ENCODE data around the gene SHANK2.
"Not testable (repeated sequence)": the region's sequence is repeated elsewhere in the genome, so short reads cannot be mapped to it uniquely, and the experiment has no call there.

The SHANK2 gene

GRCh38 chr11:71242391-71242790 lies 10.0 kb downstream of the SHANK2 start:
- DNase-seq, result no peak

DNA sequence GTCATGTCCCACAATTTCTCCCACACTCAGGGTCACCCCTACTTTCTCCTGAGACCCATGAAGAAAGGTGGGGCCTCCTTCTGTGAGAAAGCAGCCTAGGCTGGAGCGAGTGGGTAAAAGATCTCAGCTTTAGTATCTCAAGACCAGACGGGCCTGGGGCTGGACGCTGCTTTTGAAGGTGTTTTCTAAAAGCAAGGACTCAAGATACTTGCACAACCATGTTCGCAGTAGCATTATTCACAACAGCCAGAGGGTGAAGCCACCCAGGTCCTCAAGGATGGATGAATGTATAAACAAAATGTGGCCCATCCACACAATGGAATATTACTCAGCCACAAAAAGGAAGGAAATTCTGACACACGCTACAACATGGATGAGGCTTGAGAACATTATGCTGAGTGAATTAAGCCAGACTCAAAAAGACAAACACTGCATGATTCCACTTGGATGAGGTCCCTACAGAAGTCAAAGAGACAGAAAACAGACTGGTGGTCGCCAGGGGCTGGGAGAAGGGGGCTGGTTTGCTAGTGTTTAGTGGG lies 10.6 kb downstream of the SHANK2 start:
- no peak for DNase-seq

GRCh38 chr11:71240865-71241691 lies 11.3 kb downstream of the SHANK2 start:
- DNase-seq, result no peak

GRCh38 chr11:71240061-71240690 lies 12.2 kb downstream of the SHANK2 start:
- no peak for DNase-seq

DNA sequence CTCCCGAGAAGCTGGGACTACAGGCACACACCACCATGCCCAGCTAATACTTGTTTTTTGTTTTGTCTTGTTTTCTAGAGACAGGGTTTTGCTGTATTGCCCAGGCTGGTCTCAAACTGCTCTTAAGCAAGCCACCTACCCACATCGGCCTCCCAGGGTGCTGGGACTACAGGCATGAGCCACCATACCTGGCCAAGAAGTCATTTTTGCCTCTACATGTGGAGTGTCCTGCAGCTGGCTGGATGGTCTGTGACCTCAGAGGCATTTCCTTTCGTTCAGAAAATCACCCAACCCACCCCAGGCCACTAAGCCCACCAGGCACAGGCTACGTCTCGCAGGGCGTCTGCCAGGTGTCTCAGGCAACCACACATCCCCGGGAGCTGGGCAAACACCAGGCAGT lies 12.8 kb downstream of the SHANK2 start:
- DNase-seq, result no peak

DNA sequence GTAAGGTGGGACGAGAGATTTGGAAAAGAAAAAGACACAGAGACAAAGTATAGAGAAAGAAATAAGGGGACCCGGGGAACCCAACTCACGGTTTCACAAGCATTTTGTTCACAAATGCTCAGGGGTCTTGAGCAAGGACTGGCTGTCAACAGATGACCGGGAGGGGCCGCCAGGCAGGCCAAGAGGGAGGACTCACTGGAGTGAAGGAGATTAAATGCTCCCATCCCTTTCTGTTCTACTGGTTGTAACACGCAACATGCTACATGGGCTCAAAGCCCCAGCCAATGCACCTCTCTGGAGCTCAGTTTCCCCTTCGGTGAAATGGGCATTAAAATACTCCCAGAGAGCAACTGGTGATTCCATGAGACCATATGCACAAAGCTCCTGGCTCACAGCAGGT lies 13.4 kb downstream of the SHANK2 start:
- DNase-seq, result no peak

GRCh38 chr11:71238285-71238875 lies 14.0 kb downstream of the SHANK2 start:
- DNase-seq, result no peak

GRCh38 chr11:71237853-71238252 lies 14.5 kb downstream of the SHANK2 start:
- DNase-seq, result no peak

GRCh38 chr11:71236836-71237475 lies 15.4 kb downstream of the SHANK2 start:
- no peak for DNase-seq

GRCh38 chr11:71235719-71236118 lies 16.7 kb downstream of the SHANK2 start:
- DNase-seq, result no peak

DNA sequence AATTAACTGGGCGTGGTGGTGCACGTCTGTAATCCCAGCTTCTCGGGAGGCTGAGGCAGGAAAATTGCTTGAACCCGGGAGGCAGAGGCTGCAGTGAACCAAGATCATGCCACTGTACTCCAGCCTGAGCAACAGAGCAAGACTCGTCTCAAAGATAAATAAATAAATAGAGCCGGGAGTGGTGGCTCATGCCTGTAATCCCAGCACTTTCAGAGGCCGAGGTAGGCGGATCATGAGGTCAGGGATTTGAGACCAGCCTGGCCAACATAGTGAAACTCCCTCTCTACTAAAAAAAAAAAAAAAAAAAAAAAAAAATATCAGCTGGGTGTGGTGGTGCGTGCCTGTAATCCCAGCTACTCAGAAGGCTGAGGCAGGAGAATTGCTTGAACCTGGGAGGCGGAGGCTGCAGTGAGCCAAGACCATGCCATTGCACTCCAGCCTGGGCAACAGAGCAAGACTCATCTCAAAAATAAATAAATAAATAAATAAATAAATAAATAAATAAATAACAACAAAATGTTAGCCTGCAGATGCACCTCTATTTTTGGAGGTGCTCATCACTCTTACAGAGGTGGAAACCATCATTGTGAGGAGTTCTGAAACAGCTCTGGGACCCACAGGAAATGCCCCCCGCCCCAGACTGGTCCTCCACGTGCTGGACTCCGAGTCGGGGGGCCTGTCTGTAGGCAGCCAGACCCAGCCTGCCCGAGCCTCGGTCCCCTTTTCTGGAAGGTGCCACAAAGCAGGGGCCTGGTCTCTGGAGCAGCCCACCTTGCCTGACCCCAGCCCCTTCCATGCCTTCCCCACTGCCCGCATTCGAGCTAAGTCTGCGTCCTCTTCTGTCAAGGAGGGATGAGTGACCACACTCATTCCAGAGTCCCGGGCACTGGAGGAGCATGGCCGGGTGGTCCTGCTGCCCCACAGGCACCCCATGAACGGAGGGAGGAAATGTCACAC lies 18.2 kb downstream of the SHANK2 start:
- DNase-seq, result not testable (repeated sequence)

DNA sequence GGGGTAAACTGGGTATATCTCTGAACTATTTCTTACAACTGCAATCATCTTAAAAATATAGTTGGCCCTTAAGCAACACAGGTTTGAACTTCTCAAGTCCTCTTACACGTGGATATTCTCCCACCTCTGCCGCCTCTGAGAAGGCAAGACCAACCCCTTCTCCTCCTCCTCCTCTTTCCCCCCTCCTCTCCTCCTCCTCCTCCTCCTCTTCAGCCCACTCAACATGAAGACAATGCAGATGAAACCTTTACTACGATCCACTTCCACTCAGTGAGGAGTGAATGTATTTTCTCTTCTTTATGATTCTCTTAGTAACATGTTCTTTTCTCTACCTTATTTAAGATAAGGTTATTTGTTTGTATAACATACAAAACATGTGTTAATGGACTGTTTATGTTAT lies 20.0 kb downstream of the SHANK2 start:
- DNase-seq, result no peak

DNA sequence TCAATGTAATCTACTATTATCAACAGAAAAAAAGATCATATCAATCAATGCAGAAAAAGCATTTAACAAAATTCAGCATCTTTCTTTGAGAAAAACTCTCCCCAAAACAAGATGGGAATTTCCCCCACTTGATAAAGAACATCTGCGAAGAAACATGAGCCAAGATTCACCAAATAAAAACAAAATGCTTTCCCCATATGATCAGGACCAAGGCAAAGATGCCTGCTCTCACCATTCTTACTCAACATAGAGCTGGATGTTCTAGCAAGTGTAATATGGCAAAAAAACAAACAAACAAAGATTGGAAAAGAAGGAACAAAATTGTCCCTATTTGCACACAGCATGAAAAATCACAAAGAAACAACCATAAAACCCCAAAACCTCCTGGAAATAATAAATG lies 23.4 kb downstream of the SHANK2 start:
- no peak for DNase-seq

GRCh38 chr11:71227058-71227659 lies 25.2 kb downstream of the SHANK2 start:
- DNase-seq, result no peak

- DNase-seq, result no peak
Measured at GRCh38 chr11:71223671-71224660, 28.4 kb downstream of the SHANK2 start.

DNA sequence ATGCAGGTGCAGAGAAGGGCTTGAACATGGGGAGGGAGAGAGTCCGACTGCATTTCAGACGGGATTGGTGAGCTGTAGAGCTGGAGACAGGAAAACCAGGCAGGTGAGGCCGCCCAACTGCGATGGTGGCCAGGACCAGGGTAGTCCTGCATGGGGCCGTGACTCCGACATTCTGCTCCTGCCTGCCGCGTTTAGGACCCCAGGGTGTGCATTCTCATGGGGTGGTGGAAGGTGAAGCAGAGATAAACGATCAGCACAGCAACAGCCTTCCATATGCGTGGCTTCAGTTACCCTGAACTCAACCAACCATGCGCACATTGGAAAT lies 29.3 kb downstream of the SHANK2 start:
- DNase-seq, result no peak

GRCh38 chr11:71222318-71223080 lies 29.9 kb downstream of the SHANK2 start:
- DNase-seq, result no peak

GRCh38 chr11:71221821-71222220 lies 30.6 kb downstream of the SHANK2 start:
- DNase-seq, result no peak

GRCh38 chr11:71221201-71221600 lies 31.2 kb downstream of the SHANK2 start:
- no peak for DNase-seq

Data from NCI-H187 treated with DMSO at 0.1 percent for 48 hours (cell line).